Measurements from ENCODE around the gene ATP6AP1.
"Not testable (repeated sequence)": the region's sequence is repeated elsewhere in the genome, so short reads cannot be mapped to it uniquely, and the experiment has no call there.

The ATP6AP1 gene
- 38.3 to 54.9 (median 48.4) reads per million in 4 donors for total RNA-seq

DNA sequence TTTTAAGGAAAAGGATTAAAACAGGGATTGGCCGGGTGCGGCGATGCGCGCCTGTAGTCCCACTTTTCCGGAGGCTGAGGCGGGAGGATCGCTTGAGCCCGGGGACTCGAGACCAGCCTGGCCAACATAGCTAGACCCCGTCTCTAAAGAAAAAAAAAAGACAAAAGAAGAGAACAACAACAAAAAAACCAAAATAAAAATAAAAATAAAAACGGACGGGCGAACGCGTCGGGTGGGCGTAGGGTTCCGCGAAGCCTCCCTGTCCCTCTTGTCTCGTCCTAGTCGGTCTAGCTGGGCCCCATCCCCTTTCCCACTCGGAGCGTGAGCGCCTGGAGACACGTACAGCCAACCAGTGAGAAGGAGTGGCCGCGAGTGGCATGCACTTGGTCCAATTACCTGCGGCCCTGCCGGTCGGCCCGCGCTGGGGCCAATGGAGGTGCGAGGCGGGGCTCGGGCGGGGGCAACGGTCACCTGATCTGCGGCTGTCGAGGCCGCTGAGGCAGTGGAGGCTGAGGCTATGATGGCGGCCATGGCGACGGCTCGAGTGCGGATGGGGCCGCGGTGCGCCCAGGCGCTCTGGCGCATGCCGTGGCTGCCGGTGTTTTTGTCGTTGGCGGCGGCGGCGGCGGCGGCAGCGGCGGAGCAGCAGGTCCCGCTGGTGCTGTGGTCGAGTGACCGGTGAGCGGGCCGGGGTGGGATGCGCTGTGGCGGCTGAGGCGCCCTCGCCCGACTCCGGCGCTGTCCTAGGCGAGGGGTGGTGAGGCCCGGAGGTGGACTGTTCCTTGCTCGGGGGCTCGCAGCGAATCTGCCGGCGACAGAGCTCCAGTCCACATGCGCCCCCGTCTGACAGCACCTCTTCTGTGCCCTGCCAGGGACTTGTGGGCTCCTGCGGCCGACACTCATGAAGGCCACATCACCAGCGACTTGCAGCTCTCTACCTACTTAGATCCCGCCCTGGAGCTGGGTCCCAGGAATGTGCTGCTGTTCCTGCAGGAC is at the start of gene ATP6AP1:
ATP6AP1 (plus strand) TSS at position 502 of the 996 bp plus-strand sequence; CDS start at position 518, 16 bp downstream.
- peak; percentile 77 to 92 (median 83) for DNase-seq

GRCh38 chrX:154378799-154379568 is 49.5 kb upstream of the ATP6AP1 start, which contains the start of gene EMD:
EMD (plus strand) TSS chrX:154379295; CDS start chrX:154379485, 190 bp downstream.
- peak; percentile 92 to 99 (median 94) for DNase-seq

GRCh38 chrX:154379569-154379951 is 48.9 kb upstream of the ATP6AP1 start:
- no peak for DNase-seq

GRCh38 chrX:154380153-154380552 is 48.3 kb upstream of the ATP6AP1 start:
- no peak for DNase-seq

DNA sequence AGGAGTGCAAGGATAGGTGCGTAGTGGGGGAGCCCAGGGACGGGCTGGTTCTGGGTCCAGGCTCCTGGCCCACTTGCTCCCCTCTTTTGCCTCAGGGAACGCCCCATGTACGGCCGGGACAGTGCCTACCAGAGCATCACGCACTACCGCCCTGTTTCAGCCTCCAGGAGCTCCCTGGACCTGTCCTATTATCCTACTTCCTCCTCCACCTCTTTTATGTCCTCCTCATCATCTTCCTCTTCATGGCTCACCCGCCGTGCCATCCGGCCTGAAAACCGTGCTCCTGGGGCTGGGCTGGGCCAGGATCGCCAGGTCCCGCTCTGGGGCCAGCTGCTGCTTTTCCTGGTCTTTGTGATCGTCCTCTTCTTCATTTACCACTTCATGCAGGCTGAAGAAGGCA is 47.7 kb upstream of the ATP6AP1 start:
- DNase-seq: no peak

DNA sequence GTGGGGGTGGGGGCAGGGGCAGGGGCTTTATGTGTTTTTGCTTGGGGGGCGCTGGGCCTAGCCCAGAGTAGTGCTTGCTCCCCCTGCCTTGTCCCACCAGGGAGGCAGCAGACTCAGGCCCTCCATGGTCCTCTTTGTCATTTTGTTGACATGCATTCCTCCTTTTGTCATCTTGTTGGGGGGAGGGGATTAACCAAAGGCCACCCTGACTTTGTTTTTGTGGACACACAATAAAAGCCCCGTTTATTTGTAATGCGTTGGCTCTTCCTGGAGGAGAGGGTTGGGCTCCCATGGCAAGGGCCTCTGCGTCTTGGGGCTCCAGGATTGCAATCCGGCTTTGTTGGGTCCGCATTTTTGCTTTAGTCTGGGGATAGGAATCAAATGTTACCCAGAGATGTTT is 47.2 kb upstream of the ATP6AP1 start:
- no peak for DNase-seq

DNA sequence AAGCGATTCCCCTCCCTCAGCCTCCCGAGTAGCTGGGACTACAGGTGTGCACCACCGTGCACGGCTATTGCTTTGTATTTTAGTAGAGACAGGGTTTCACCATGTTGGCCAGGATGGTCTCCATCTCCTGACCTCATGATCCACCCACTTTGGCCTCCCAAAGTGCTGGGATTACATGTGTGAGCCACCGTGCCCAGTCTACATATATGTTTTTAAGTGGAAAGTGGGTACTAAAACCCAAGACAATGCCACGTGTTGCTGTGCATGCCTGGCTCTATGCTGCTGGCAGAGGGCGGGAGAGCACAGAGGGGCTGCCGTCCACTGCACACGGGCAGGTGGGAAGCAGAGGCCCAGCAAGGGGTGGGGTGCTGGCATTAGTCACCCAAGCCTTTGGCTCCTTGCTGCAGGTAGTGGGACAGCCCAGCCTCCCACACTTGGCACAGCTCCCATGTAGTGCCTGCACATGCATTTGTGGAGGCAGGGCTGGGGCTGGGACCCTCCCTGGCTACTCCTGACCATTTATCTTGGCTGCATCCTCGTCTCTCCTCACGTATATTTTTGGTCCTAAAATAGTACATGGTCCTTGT is 45.9 kb upstream of the ATP6AP1 start:
- no peak for DNase-seq

DNA sequence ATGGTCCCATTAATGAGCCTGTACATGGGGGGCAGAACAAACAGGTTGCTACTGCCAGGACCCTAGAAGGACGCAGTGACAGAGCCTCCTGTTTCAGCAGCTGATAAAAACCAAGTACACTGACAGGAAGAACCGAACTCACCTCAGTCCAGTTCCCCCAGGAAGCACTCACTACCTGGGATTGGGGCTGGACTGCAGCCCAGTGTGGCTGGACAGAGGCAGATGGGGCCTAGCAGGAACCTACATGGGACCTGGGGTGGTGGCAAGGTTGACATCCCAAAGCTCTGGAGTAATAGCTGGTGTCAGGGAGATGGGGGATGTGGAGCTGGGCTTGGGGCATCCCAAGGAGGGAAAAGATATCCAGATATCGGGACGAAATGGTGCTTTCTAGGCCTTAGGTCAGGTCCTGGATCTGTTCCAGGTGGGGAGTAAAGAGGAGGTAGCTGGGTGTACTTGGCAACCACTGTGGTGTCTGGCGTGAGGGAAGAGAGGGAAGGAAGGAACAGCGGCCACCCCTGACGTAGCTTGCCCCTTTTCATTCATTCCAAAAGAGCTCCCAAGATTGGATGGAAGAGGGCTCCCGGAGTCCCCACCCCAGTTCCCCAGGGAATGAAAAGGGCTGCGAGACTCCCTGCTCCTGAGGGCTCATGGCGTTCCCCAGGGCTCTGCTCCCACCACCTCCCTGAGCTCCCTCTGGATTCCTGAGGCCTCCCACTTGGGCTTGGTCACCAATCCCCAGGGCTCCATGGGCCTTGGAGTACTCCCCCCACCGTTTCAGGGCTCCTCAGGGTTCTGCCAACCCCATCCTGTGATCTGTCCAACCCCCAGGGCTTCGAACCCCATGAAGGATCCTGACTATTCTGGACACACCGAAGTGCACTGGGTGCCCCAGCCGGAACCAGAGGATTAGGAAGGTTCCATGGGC is 44.9 kb upstream of the ATP6AP1 start:
- no peak for DNase-seq

GRCh38 chrX:154384284-154384892 is 44.1 kb upstream of the ATP6AP1 start:
- DNase-seq: no peak

DNA sequence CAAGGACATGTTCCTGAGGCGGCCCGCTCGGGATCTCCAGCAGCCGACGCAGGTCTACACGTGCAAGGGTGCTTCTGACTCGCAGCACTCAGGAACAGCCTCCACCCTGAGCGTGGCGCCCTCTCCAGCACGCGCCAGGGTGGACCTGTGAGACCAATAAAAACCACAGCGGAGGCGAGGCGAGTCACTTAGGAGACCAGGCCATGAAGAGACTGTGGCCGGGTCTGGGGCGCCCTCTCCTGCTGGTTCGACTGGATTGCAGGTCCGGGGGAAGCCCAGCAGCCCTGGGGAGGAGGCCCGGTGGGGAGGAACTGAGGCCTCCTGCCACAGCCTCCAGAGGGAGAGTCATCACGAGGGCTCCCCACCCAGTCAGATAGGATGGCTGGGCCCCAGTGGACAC is 40.4 kb upstream of the ATP6AP1 start:
- not testable (repeated sequence) for DNase-seq

DNA sequence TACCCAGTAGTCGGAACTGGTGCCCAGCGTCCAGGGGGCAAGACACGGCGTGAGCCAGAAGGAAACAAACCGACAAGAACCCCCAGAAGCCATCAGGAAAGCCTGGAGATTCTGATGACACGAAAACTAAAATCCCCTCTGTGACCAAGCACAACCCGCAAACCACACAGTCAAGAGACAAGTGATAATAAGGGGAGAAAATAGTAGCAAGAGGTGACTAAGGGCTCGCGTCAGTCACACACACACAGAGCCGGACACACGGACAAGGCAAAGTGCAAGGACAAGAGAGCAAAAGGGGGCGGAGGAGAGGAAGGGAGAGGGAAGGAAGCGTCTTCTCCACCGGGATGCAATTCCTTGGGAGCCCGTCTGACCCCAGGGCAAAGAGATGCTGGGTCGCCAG is 39.8 kb upstream of the ATP6AP1 start:
- not testable (repeated sequence) for DNase-seq

GRCh38 chrX:154389812-154390747 is 38.4 kb upstream of the ATP6AP1 start:
- not testable (repeated sequence) for DNase-seq

DNA sequence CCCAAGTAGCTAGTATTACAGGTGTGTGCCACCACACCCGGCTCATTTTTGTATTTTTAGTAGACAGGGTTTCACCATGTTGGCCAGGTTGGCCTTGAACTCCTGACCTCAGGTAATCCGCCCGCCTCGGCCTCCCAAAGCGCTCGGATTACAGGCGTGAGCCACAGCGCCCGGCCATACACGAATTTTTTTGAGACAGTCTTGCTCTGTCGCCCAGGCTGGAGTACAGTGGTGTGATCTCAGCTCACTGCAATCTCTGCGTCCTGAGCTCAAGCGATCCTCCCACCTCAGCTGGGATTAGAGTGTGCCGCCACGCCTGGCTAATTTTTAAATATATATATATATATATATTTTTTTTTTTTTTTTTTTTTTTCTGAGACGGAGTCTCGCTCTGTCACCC is 32.1 kb upstream of the ATP6AP1 start:
- DNase-seq: not testable (repeated sequence)

DNA sequence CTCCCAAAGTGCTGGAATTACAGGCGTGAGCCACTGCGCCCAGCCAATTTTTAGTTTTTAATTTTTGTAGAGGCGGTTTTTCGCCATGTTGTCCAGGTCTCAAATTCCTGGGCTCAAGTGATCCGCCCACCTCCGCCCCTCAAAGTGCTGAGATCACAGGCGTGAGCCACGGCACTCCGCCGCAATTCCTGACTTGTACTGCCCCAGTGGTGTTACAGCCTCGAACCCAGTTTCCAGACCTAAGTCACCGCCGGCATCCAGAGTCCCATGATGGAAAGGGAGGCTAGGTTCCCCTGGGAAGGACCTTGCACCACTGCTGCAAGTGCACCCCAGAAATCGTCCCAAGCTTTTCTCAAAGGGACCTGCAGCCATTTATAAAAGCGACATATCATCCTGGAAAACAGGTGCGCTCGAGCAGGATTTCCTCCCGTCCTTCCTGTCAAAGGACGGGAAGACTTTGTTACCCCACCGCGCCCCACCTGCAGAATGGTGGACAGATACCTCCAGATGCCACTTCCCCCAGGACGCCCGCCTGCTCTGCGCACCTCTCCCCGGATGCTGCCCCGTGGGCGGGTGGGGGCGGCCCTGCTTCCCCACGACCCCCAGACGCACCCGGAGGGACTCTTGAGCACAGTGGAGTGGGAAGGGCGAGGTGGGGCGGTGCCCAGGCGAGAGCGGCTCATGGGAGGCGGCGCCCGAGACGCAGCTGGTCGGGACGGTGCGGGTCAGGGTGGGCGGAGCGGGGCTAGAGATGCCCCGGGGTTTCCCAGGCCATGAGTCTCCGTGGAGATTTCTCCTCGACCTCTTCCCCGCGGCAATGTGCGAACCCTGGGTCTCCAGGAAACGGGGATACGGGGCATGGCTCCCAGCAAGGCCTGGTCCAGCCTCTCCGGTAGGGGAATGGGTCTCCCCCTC is 31.2 kb upstream of the ATP6AP1 start:
- DNase-seq: peak in 3 of 5 donors; percentile 26 to 68 (median 29)

DNA sequence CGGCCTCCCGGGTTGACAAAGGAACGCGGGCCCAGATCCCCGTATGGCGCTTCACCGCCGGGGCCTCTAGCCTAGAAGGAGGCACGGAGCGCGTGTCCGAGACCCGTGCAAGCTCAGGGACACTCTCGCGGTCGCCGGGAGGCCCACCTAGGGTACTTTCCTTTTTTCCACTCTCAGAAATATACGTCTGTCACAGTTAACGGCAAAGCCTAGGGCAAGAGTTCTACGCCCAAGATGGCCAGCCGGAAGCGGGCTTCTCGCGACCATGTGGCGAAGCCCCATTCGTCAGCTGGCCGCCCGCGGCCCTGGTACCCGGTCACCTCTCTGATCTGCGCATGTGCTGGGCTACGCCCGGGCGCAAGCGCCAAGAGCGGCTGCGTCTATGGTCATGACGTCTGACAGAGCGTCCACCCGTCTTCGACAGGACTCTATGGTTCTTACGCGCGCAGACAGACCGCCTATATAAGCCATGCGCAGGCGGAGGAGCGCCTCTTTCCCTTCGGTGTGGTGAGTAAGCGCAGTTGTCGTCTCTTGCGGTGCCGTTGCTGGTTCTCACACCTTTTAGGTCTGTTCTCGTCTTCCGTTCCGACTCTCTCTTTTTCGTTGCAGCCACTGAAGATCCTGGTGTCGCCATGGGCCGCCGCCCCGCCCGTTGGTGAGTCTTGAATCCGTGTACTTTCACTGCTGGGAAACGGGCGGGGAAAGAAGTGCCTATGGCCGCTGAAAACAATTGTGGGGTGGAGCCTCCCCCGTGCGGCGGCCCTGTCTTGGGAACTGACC is 30.4 kb upstream of the ATP6AP1 start, which contains the start of gene RPL10:
RPL10 (plus strand) TSS at position 490 of the 780 bp plus-strand sequence; CDS start at position 633, 143 bp downstream.
- peak; percentile 75 to 97 (median 82) for DNase-seq

DNA sequence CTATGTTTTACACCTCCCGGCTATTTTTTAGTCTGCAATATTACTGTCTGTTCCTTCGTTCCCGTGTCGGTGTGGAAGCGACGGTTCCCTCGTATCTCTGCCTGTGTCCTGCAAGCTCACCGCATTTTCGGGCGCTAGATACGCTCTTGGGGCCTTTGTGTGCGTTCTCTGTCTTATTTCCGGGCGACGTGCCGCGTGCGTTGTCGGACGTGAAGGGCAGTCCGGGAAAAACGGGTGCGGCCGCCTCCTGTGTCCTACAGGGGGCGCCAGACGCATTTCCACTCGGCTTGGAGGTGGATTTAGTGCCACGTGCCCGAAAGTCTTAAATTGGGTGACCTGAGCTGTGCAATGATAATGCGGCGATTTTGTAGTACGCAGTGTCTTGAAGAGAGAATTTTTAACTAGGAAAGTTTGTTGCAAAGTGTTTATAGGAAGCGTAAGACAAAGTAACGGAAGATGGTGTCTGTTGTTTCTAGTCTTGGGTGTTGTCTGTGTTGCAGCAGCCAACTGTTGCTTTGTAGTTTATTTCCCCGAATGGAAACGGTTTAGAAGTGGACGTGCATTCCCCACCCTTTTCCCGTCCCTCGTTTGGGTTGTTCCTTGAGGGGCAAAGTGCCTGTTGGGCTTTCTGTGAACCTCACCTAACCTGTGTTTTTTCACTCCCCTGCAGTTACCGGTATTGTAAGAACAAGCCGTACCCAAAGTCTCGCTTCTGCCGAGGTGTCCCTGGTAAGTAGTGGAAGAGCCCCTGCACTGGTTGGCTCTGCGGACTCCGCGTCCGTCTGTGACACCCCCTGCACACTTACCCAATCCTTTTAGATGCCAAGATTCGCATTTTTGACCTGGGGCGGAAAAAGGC is 29.6 kb upstream of the ATP6AP1 start:
- DNase-seq: peak; percentile 60 to 88 (median 71)

All from T-helper 1 cell (primary cell).